NK-92 treated with Interleukin-12 subunit alpha and Interleukin-12 subunit beta, amount 100 ng/mL, for 24 hours (cell line): ENCODE data around the gene ZFAND3.

Source experiments
- DNase-seq: peaks from one replicate; lab custom pipeline; 2025; lab: John Stamatoyannopoulos, UW

ZFAND3 gene

DNA sequence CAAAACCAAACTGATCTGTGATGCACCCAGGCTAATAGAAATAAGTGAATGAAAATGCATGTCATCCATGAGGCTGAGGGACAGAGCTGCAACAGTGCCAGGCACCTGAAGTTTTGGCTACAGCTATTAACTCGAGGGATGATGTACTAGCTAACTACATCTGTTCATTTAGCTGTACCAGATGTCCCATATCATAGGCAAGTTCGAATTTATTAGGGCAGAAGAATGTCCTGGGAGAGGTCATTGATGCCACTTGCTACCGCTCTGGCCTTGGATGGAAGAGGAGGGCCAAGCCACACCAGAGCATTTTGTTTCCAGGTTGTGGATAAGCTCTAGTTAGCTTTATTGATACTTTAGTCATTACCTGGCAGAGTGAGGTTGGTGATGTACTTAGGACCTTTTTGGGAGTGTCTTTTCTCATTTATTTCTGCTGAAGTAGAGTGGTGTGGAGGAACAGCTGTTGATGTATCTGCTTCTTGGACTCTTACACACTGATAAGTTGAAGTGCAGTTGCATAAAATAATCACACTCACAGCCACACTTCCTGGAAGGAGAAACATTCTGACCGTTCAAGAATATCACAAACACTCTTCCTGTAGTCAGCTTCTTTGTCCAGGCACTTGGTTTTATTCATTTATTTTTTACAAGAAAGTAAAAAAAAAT lies 8.2 kb downstream of the ZFAND3 start:
- DNase-seq, result no peak

DNA sequence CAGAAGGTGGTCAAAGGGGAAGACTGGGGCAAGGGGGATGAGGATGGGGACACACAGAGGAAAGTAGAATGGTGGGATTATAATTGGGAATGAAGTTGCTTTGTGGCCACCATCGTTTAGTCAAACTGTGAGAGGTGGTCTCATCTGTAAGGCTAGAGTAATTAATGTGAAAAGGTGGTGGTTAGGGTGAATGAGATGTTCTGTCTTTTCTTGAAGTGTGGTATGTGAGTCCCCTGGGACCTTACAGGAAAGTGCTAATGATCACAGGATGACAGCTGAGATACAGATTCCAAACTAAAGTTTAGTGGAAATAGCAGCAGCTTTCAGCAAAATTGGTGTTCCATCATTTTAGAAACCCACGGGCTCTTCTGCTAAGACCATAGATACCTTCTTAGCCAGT lies 10.7 kb downstream of the ZFAND3 start:
- no peak for DNase-seq

- no peak for DNase-seq
Measured at GRCh38 chr6:37831457-37831856, 11.9 kb downstream of the ZFAND3 start.

DNA sequence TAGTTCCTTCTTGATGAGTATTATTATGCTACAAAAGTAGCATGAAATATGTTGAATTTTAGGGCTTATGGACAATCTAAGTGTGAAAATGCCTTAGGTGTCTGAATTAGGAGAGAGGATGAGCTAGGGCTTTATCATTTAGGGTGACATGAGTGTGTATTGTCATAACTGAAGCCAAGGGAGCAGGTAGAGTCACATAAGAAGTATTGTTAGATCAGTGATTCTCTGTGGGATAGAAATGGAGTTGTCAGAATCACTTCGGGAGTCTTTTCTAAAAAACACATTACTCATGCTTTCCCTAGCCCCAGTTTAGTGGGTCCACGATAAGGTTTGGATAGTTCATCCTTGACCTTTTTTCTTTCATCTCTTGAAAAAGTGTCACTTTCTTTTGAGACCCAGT lies 16.4 kb downstream of the ZFAND3 start:
- DNase-seq, result no peak

- DNase-seq, result no peak
Measured at GRCh38 chr6:37838219-37838921, 18.8 kb downstream of the ZFAND3 start.

- DNase-seq, result no peak
Measured at GRCh38 chr6:37840143-37840939, 20.8 kb downstream of the ZFAND3 start.

DNA sequence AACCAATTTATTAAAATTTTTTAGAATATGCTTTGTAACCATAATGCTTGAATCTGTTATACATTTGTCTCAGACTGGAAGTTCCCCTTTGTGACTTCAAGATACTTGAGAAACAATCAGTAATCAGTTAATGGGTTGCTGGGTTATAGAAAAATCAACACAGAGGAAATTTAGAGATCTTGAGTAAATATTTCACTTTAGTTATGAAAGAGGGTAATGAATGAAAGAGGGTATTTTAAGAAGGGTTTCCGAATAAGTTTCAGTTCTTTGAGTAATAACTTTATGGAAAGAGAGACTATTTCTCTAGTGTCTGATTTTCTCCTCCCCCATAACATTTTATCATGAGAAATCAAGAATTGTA lies 21.4 kb downstream of the ZFAND3 start:
- DNase-seq, result no peak

GRCh38 chr6:37845026-37845911 lies 25.7 kb downstream of the ZFAND3 start:
- no peak for DNase-seq

DNA sequence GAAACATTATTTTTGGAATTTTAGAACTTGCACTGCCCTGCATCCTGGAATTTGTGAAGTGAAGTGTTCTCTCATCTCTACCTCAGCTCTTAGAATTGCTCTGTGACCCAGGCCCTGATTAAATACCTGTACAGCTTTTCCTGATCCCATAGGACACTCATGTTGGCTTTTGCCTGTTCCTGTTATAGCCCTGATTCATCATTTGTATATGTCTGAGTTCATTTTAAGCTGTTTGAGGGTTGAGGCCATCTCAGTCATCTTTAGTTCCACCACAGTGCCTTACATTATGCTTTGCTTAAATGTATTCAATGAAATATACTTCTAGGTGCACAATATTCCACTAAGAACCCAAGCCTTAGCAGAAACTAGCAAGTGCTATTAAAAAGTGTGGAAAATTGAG lies 26.4 kb downstream of the ZFAND3 start:
- DNase-seq, result no peak

GRCh38 chr6:37847704-37848103 lies 28.2 kb downstream of the ZFAND3 start:
- no peak for DNase-seq

DNA sequence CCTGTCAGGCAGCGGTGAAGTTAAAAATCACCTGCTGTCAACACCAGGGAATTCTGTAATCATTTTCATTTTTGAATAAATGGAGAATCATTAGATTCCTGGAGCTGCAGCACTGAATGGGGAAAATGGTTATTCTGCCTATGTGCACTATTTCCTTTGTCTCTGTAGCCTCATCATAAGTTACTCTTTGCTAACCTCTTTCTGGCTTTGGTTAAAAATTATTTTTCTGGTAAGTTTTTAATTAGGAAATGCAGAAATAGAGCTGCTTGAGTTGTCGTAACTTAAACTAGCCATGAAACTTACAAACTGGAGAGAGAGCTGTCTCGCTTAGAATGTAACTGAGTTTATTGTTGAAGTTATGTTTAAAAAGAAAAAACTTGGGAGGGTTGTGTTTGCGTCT lies 28.8 kb downstream of the ZFAND3 start:
- DNase-seq, result no peak

GRCh38 chr6:37850260-37850659 lies 30.7 kb downstream of the ZFAND3 start:
- no peak for DNase-seq

DNA sequence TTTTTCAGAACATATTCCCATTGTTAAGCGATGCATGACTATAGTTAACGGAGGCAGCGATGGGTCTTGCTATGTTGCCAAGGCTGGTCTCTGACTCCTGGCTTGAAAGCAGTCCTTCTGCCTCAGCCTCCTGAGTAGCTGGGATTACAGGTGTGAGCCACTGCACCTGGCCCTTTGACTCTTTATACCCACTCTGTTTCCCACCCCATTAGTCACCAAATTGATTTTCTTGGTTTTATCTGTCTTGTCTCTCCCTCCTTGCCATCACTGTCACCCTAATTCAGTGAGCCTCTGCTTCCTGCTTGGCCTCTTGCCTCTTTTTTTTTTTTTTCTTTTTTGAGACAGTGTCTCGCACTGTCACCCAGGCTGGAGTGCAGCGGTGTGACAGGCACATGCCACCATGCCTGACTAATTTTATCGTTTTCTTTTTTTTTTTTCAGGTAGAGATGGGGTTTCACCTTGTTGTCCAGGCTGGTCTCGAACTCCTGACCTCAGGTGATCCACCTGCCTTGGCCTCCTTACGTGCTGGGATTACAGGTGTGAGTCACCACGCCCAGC lies 31.3 kb downstream of the ZFAND3 start:
- DNase-seq, result no peak

GRCh38 chr6:37851997-37852524 lies 32.5 kb downstream of the ZFAND3 start:
- DNase-seq, result no peak

DNA sequence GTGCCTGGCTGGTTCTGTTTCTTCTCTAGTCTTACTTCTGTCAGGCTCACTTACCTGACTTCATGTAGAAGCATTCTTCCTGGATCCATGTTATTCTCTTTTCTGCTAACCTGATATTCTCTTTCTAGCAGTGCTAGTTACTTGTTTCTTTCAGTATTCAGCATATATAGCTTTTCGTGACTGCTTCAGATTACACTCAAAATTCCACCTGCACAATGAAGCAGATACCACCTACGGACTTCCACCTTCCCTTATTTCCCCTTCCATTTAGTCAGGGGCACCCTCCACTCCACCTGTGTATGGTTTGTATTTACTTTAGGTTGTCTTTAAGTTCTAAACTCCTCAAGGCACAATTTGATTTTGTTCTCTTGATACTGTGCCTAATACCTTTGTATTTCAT lies 36.8 kb downstream of the ZFAND3 start:
- no peak for DNase-seq

DNA sequence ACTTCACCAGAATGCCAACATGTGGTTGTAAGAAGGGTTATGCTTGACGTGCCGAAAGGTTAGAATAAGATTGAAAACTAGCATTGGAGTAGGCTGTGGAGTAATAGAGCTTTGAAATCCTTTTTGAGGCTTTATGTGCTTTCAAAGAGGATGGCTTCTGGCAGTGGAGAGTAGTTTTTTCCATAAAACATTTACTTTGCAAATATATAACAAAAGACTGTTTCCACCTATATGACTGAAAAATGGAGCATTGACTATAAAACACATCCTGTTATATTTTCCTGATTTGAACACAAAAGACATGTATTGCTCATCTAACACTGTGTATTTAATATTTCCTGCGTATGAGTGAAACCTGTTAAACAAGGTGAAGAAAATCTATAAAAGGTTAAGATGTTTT lies 38.8 kb downstream of the ZFAND3 start:
- DNase-seq, result no peak

- DNase-seq, result no peak
Measured at GRCh38 chr6:37860226-37860839, 40.8 kb downstream of the ZFAND3 start.

DNA sequence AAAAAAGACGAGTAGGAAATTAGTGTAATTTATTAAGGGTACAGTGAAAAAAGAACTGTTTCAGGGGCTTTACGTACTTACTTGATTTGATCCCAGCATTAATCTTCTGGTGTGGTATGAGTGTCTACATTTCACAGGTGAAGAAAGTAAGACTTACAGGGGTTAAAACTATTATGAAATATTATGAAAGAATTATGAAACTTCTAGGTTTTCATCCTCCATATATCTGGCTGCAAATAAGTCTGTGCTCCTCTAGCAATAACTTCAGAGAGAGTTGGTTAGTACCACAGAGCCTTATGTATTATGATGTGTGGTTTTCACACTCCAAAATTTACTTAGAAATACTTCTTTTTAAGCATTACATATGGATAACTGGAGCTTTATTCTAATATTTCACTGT lies 41.9 kb downstream of the ZFAND3 start:
- DNase-seq, result no peak

GRCh38 chr6:37862430-37862829 lies 42.9 kb downstream of the ZFAND3 start:
- no peak for DNase-seq

DNA sequence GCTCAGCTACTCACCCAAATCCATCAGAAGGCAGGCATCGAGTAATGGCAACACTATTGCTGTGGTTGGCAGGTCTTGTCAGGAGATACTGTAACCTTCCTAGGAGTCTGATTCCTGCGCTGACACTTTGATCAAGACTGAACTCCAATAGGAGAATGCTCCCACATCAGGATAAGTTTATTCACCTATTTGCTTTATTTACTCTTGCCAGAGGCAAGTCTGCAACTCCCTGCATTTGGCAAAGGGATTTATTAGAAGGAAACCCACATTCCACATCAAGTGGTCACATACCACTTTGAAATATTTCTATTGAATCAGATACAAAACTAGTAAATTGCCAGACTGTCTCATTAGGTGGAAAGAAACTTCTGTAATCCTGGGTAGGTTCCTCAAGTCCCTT lies 43.5 kb downstream of the ZFAND3 start:
- DNase-seq, result no peak

DNA sequence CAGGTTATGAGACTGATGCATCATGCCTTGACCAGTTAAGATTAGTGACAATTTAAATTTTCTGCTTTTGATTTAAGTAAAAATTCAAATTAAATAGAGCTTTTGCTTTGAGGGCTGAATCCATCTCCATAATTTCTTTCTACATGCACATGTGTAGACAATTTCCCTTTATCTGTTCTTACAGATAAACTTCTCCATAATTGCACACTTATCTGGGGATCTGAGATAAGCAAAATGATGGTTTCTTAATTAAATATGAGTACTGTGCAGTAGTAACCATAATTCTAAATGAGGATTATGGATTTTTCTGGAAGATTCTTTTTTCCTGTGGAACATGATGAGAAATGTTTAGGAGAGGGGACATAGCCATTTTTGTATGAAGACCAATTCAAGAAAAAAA lies 44.7 kb downstream of the ZFAND3 start:
- DNase-seq, result no peak
